Bronchial epithelial cell (primary cell): ENCODE measurements around the gene DDC. TPM values are rescaled to one million over a fixed set of nuclear protein-coding genes. Genes with fewer than 3 reads are reported as not detected.
"Not testable (repeated sequence)": the region's sequence is repeated elsewhere in the genome, so short reads cannot be mapped to it uniquely, and the experiment has no call there.

Experiments used
- DNase-seq: peaks from one replicate; pipeline ENCODE4 v3.0.0-alpha.2; 2010; ENCODE audit warnings: low read depth
- FAIRE-seq: peaks from 2 replicates; lab custom pipeline; 2011; peaks lifted over from hg19 to GRCh38; lab: Jason Lieb, UNC
- H3K27me3 ChIP-seq: 2 replicates; pipeline ENCODE4 v1.5.1; 2011; ENCODE audit warnings: low read length; ENCODE audit not compliant: control insufficient read depth, insufficient read depth
- H3K36me3 ChIP-seq: 2 replicates; pipeline ENCODE4 v1.5.1; 2011; ENCODE audit warnings: low read length; ENCODE audit not compliant: control insufficient read depth, insufficient read depth
- H3K4me3 ChIP-seq: 2 replicates; pipeline ENCODE4 v1.5.1; 2011; ENCODE audit warnings: mild to moderate bottlenecking, low read depth, low read length, control low read depth
- total RNA-seq: library from RNA; depleted of rRNA; stranded (reverse); fragments of >200 nt; gene quantifications from 2 replicates; pipeline ENCODE4 v1.2.1, GENCODE V29; 2014
- TF ChIP-seq, protein P1 (sequence below): IDR thresholded peaks from 2 replicates; pipeline ENCODE4 v1.5.1; 2011; ENCODE audit warnings: mild to moderate bottlenecking, moderate library complexity, low read length, control low read depth, inconsistent platforms; ENCODE audit not compliant: insufficient read depth, severe bottlenecking

DDC gene
- total RNA-seq, 1 donor from 2014 or later: not detected

- H3K36me3 ChIP-seq: no peaks in the 10 kb centered on the region
- no peaks in the 10 kb centered on the region for H3K27me3 ChIP-seq
- H3K4me3 ChIP-seq: no peak overlapping the region
- DNase-seq (no peak), FAIRE-seq (no peak)
- TF ChIP-seq, protein P1, sequence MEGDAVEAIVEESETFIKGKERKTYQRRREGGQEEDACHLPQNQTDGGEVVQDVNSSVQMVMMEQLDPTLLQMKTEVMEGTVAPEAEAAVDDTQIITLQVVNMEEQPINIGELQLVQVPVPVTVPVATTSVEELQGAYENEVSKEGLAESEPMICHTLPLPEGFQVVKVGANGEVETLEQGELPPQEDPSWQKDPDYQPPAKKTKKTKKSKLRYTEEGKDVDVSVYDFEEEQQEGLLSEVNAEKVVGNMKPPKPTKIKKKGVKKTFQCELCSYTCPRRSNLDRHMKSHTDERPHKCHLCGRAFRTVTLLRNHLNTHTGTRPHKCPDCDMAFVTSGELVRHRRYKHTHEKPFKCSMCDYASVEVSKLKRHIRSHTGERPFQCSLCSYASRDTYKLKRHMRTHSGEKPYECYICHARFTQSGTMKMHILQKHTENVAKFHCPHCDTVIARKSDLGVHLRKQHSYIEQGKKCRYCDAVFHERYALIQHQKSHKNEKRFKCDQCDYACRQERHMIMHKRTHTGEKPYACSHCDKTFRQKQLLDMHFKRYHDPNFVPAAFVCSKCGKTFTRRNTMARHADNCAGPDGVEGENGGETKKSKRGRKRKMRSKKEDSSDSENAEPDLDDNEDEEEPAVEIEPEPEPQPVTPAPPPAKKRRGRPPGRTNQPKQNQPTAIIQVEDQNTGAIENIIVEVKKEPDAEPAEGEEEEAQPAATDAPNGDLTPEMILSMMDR: no peak
Measured at GRCh38 chr7:50539725-50540124, 25.5 kb downstream of the DDC start.

- Histone ChIP-seq H3K27me3 (no peaks in the 10 kb centered on the region), H3K4me3 (no peak overlapping the region), H3K36me3 (no peaks in the 10 kb centered on the region)
- no peak for FAIRE-seq
- TF ChIP-seq, protein P1: no peak
- DNase-seq: no peak
Measured at GRCh38 chr7:50538478-50538877, 26.7 kb downstream of the DDC start.

GRCh38 chr7:50537417-50537816 is 27.8 kb downstream of the DDC start:
- H3K4me3 ChIP-seq: no peak overlapping the region
- no peaks in the 10 kb centered on the region for H3K27me3 ChIP-seq
- TF ChIP-seq, protein P1: no peak
- no peak for FAIRE-seq
- H3K36me3 ChIP-seq: no peaks in the 10 kb centered on the region
- DNase-seq: no peak

- not testable (repeated sequence) for H3K27me3 ChIP-seq, H3K36me3 ChIP-seq, FAIRE-seq, H3K4me3 ChIP-seq
- DNase-seq: peak; percentile 10
Measured at GRCh38 chr7:50535291-50535711, 29.9 kb downstream of the DDC start.

GRCh38 chr7:50534690-50535290 is 30.4 kb downstream of the DDC start:
- H3K36me3 ChIP-seq: no peaks in the 10 kb centered on the region
- FAIRE-seq (peak; percentile 79), DNase-seq (peak; percentile 100)
- no peak overlapping the region for H3K4me3 ChIP-seq
- no peaks in the 10 kb centered on the region for H3K27me3 ChIP-seq
- TF ChIP-seq, protein P1: peak; percentile 13

DNA sequence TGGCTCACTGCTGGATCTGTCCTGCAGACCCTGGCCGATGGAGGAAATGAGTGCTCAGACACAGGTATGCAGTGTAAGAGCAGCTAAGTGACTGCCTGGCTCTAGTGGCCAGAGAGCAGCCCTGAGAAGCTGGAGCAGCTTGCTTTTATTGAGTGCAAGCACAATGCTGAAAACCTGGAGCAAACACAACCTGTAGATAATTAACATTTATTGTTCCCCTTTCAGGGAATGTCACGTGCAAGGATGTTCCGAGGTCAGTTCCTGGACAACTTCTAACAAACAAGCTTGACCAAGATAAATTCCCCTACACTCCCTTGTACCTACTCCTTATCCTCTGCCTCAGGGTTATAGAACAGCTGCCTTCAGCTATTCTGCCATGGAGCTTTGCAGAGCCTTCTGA is 31.3 kb downstream of the DDC start:
- DNase-seq (no peak), FAIRE-seq (no peak)
- TF ChIP-seq, protein P1: no peak
- Histone ChIP-seq H3K36me3 (no peaks in the 10 kb centered on the region), H3K4me3 (no peak overlapping the region), H3K27me3 (no peaks in the 10 kb centered on the region)
